ENCODE results near the gene DNAL1. TPM values are rescaled to one million over a fixed set of nuclear protein-coding genes. Genes with fewer than 3 reads are reported as not detected.

The DNAL1 gene
- total RNA-seq (2022) (9.6 and 12.2 TPM in 2 replicates), Bru-seq, nascent RNA (percentile 50 among the genes with signal in this experiment), BruChase-seq, experiment 1, labeled RNA remaining after a 2-hour chase (percentile 60 among the genes with signal in this experiment), BruChase-seq, experiment 2, labeled RNA remaining after a 6-hour chase (percentile 60 among the genes with signal in this experiment)
- long read RNA-seq, partial matches to known transcripts, result 0 of 2 reads
- long read RNA-seq, other reads (novel, unspliced or antisense), result 1 of 2 reads

GRCh38 chr14:73644531-73645247 lies at the start of gene DNAL1:
Gene DNAL1, plus strand, starts transcription at chr14:73644986. Its CDS starts 54 bp downstream, at chr14:73645040.
- Histone ChIP-seq H3K9me3 (no peaks in the 10 kb centered on the region), H3K27me3 (replicated peaks; ENCODE audit: control insufficient read depth, insufficient read depth, low read length) (no peaks in the 10 kb centered on the region), H3K4me3 (ENCODE audit: low read depth, low read length) (peak within 1 kb of the TSS; percentile 88), H3K4me1 (peaks cover 5% of the 10 kb centered on the region; the same call in 1 of the 2 replicates), H3K36me3 (ENCODE audit: control insufficient read depth, insufficient read depth, low read length) (no peaks in the 10 kb centered on the region; the same call in 1 of the 2 replicates)
- H3K4me3 Mint-ChIP-seq (ENCODE audit: unreplicated experiment), result peak within 1 kb of the TSS; percentile 85
- ChIA-PET CTCF (interaction anchor here (1.0 kb wide), 1 partner anchor 12 kb away, joined by 3 read pairs; no protein-coding TSS in a partner anchor), POLR2A (no interaction called here)
- DNase-seq, result peak; percentile 92 to 96
- no peaks in the 10 kb centered on the region for H3K27me3 Mint-ChIP-seq (ENCODE audit: insufficient read depth, unreplicated experiment)
- peak within 1 kb of the TSS; percentile 86 for H3K27ac Mint-ChIP-seq (ENCODE audit: unreplicated experiment)
- no peaks in the 10 kb centered on the region for H3K9me3 Mint-ChIP-seq (ENCODE audit: unreplicated experiment)
- peaks cover 5% of the 10 kb centered on the region for H3K36me3 Mint-ChIP-seq (ENCODE audit: insufficient read depth, unreplicated experiment)
- intact Hi-C loops (cut with micrococcal nuclease; ENCODE audit: unreplicated experiment), result loop anchor here (1.0 kb wide), 1 partner anchor 18 kb away; no protein-coding TSS in a partner anchor
- no TSS peak for BruUV-seq (replicated peaks)
- H3K4me1 Mint-ChIP-seq (ENCODE audit: low read depth, unreplicated experiment), result peaks cover 7% of the 10 kb centered on the region
- no peak for TF ChIP-seq CTCF (IDR thresholded peaks at IDR 0.05; ENCODE audit: insufficient read depth in 1 of 2, low read depth in 1 of 2, low read length in 1 of 2, severe bottlenecking in 1 of 2, unreplicated experiment in 1 of 2)

GRCh38 chr14:73599499-73599898 lies 45.3 kb upstream of the DNAL1 start:
- no peak for TF ChIP-seq CTCF (IDR thresholded peaks at IDR 0.05; ENCODE audit: insufficient read depth in 1 of 2, low read depth in 1 of 2, low read length in 1 of 2, severe bottlenecking in 1 of 2, unreplicated experiment in 1 of 2)
- no peak overlapping the region for H3K4me3 Mint-ChIP-seq (ENCODE audit: unreplicated experiment)
- no peak overlapping the region for H3K4me3 ChIP-seq (ENCODE audit: low read depth, low read length)
- H3K4me1 Mint-ChIP-seq (ENCODE audit: low read depth, unreplicated experiment), result peaks cover 12% of the 10 kb centered on the region
- no peaks in the 10 kb centered on the region for H3K9me3 ChIP-seq
- ChIA-PET POLR2A (interaction anchor here (0.5 to 0.6 kb wide), 2 partner anchors 109 to 1549 kb away, joined by 3 read pairs; partner anchors contain the start of gene RIOX1), CTCF (no interaction called here)
- no TSS peak for BruUV-seq (replicated peaks)
- no peaks in the 10 kb centered on the region for H3K27me3 ChIP-seq (replicated peaks; ENCODE audit: control insufficient read depth, insufficient read depth, low read length)
- no peak for DNase-seq
- intact Hi-C loops (cut with micrococcal nuclease; ENCODE audit: unreplicated experiment), result loop anchor here (2.0 kb wide), 1 partner anchor 13 kb away; the partner anchor contains the start of gene ACOT6
- H3K27ac Mint-ChIP-seq (ENCODE audit: unreplicated experiment), result no peak overlapping the region
- H3K9me3 Mint-ChIP-seq (ENCODE audit: unreplicated experiment), result no peaks in the 10 kb centered on the region
- no peaks in the 10 kb centered on the region for H3K36me3 Mint-ChIP-seq (ENCODE audit: insufficient read depth, unreplicated experiment)
- H3K36me3 ChIP-seq (ENCODE audit: control insufficient read depth, insufficient read depth, low read length), result no peaks in the 10 kb centered on the region
- no peaks in the 10 kb centered on the region for H3K27me3 Mint-ChIP-seq (ENCODE audit: insufficient read depth, unreplicated experiment)
- H3K4me1 ChIP-seq, result peaks cover 12% of the 10 kb centered on the region

GRCh38 chr14:73602994-73603393 lies 41.8 kb upstream of the DNAL1 start:
- no peaks in the 10 kb centered on the region for H3K36me3 Mint-ChIP-seq (ENCODE audit: insufficient read depth, unreplicated experiment)
- H3K9me3 ChIP-seq, result 0 out of 2 replicates have a peak, but pooled peaks cover 4% of the 10 kb centered on the region
- no peaks in the 10 kb centered on the region for H3K36me3 ChIP-seq (ENCODE audit: control insufficient read depth, insufficient read depth, low read length)
- H3K27me3 ChIP-seq (replicated peaks; ENCODE audit: control insufficient read depth, insufficient read depth, low read length), result no peaks in the 10 kb centered on the region
- intact Hi-C loops (cut with micrococcal nuclease; ENCODE audit: unreplicated experiment), result no loop called here
- ChIA-PET POLR2A (no interaction called here), CTCF (no interaction called here)
- no TSS peak for BruUV-seq (replicated peaks)
- DNase-seq, result no peak
- H3K4me1 Mint-ChIP-seq (ENCODE audit: low read depth, unreplicated experiment), result peaks cover 12% of the 10 kb centered on the region
- peaks cover 12% of the 10 kb centered on the region for H3K4me1 ChIP-seq
- no peak overlapping the region for H3K4me3 Mint-ChIP-seq (ENCODE audit: unreplicated experiment)
- no peaks in the 10 kb centered on the region for H3K9me3 Mint-ChIP-seq (ENCODE audit: unreplicated experiment)
- no peaks in the 10 kb centered on the region for H3K27me3 Mint-ChIP-seq (ENCODE audit: insufficient read depth, unreplicated experiment)
- no peak overlapping the region for H3K27ac Mint-ChIP-seq (ENCODE audit: unreplicated experiment)
- no peak for TF ChIP-seq CTCF (IDR thresholded peaks at IDR 0.05; ENCODE audit: insufficient read depth in 1 of 2, low read depth in 1 of 2, low read length in 1 of 2, severe bottlenecking in 1 of 2, unreplicated experiment in 1 of 2)
- no peak overlapping the region for H3K4me3 ChIP-seq (ENCODE audit: low read depth, low read length)
